GM13976 (cell line): ENCODE measurements around the gene MED31.
"Not testable (repeated sequence)": the region's sequence is repeated elsewhere in the genome, so short reads cannot be mapped to it uniquely, and the experiment has no call there.

Source experiments
- DNase-seq: peaks from one replicate; pipeline ENCODE4 v3.0.0; 2012; ENCODE audit warnings: low spot score
- in situ Hi-C: fragments of 300-500 bp; cut with MboI; formaldehyde crosslinking; loops from one replicate; pipeline ENCODE4 v1.12.0; 2022; ENCODE audit warnings: low sequenced_read_pairs, mixed read lengths, inconsistent platforms; ENCODE audit not compliant: unreplicated experiment
- TF ChIP-seq, protein P1 (sequence below): IDR thresholded peaks from 2 replicates; pipeline ENCODE4 v1.5.1; 2012; ENCODE audit warnings: borderline replicate concordance, mild to moderate bottlenecking; ENCODE audit not compliant: insufficient read depth; ENCODE audit errors: extremely low read depth, missing control alignments, control extremely low read depth

Gene MED31

GRCh38 chr17:6667516-6667915, 16.1 kb upstream of the MED31 start:
- in situ Hi-C loops: loop anchor here (25.0 kb wide), 1 partner anchor 345 kb away; the partner anchor contains the start of genes BCL6B and RNASEK
- TF ChIP-seq, protein P1, sequence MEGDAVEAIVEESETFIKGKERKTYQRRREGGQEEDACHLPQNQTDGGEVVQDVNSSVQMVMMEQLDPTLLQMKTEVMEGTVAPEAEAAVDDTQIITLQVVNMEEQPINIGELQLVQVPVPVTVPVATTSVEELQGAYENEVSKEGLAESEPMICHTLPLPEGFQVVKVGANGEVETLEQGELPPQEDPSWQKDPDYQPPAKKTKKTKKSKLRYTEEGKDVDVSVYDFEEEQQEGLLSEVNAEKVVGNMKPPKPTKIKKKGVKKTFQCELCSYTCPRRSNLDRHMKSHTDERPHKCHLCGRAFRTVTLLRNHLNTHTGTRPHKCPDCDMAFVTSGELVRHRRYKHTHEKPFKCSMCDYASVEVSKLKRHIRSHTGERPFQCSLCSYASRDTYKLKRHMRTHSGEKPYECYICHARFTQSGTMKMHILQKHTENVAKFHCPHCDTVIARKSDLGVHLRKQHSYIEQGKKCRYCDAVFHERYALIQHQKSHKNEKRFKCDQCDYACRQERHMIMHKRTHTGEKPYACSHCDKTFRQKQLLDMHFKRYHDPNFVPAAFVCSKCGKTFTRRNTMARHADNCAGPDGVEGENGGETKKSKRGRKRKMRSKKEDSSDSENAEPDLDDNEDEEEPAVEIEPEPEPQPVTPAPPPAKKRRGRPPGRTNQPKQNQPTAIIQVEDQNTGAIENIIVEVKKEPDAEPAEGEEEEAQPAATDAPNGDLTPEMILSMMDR: no peak
- DNase-seq: peak; percentile 8

DNA sequence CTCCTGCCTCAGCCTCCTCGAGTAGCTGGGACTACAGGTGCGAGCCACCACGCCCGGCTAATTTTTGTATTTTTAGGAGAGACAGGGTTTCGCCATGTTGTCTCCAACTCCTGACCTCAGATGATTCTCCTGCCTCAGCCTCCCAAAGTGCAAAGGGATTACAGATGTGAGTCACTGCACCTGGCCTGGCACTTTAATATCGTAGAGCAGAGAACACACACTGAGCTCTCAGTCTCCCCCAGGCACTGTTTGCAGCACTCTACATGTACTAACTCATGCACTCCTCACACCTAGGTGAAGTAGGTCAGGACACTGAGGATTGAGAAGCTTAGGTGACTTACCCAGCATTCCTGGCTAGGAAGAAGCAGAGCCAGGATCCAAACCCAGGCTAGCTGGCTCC, 15.2 kb upstream of the MED31 start:
- TF ChIP-seq, protein P1: no peak
- DNase-seq: no peak
- in situ Hi-C loops: loop anchor here (25.0 kb wide), 1 partner anchor 346 kb away; the partner anchor contains the start of genes BCL6B and RNASEK

GRCh38 chr17:6666077-6666521, 14.7 kb upstream of the MED31 start:
- DNase-seq: peak; percentile 78
- TF ChIP-seq, protein P1: peak; percentile 94
- in situ Hi-C loops: loop anchor here (25.0 kb wide), 1 partner anchor 346 kb away; the partner anchor contains the start of genes BCL6B and RNASEK

DNA sequence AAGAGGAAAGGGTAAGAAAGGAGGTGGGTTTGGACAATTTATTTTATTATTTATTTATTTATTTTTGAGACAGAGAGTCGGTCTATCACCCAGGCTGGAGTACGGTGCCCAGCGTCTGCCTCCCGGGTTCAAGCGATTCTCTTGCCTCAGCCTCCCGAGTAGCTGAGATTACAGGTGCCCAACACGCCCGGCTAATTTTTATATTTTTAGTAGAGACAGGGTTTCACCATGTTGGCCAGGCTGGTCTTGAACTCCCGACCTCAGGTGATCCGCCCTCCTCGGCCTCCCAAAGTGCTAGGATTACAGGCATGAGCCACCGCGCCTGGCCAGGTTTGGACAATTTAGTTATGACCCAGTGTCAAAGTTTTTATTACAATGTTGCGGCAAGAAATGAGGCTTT, 11.8 kb upstream of the MED31 start:
- not testable (repeated sequence) for DNase-seq
- in situ Hi-C loops: loop anchor here (25.0 kb wide), 1 partner anchor 349 kb away; the partner anchor contains the start of genes BCL6B and RNASEK

- TF ChIP-seq, protein P1: no peak
- in situ Hi-C loops: loop anchor here (25.0 kb wide), 1 partner anchor 351 kb away; the partner anchor contains the start of genes BCL6B and RNASEK
- no peak for DNase-seq
Observed at GRCh38 chr17:6661464-6661848, 10.1 kb upstream of the MED31 start.

- TF ChIP-seq, protein P1: no peak
- peak; percentile 69 for DNase-seq
- in situ Hi-C loops: loop anchor here (25.0 kb wide), 1 partner anchor 351 kb away; the partner anchor contains the start of genes BCL6B and RNASEK
Observed at GRCh38 chr17:6660805-6661463, 9.5 kb upstream of the MED31 start.

DNA sequence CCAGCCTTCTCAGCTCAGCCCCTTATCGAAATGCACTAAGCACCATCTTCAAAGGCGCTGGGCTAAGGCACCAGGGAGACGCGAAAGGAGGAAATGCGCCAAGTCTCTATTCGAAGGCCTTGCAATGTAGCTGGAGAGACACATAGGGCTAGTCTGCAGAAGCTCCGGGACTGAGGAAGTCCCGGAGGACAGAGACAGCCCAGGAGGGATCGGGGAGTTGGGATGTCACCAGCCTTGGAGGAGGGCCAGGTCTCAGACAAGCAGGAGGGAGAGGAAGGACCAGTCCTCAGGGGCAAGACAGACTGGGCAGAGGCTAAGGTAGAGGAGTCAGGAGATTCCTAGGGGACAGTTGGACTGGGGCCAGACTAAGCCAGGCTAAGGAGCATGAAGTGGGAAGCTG, 8.7 kb upstream of the MED31 start:
- TF ChIP-seq, protein P1: no peak
- DNase-seq: no peak
- in situ Hi-C loops: loop anchor here (25.0 kb wide), 1 partner anchor 352 kb away; the partner anchor contains the start of genes BCL6B and RNASEK

- in situ Hi-C loops: loop anchor here (25.0 kb wide), 1 partner anchor 354 kb away; the partner anchor contains the start of genes BCL6B and RNASEK
- not testable (repeated sequence) for DNase-seq
Observed at GRCh38 chr17:6658411-6658810, 7.0 kb upstream of the MED31 start.
